ENCODE data around the gene ZNF385C. TPM values are rescaled to one million over a fixed set of nuclear protein-coding genes. Genes with fewer than 3 reads are reported as not detected.

Gene ZNF385C
- total and polyA plus RNA-seq, 2 of the 13 experiments (the other 11 are each of a cell fraction or from before 2014, with no cell fraction given), result 2.3 to 6.1 TPM

- intact Hi-C loops (cut with micrococcal nuclease; ENCODE audit: unreplicated experiment) (no loop called here), in situ Hi-C loops (cut with HindIII; ENCODE audit: extremely low pct_ligation_motif_present, low pct_unique_long_range_greater_than_20kb) (no loop called here)
- Histone ChIP-seq H3K9me3 (ENCODE audit: low read length) (no peaks in the 10 kb centered on the region), H4K20me1 (ENCODE audit: insufficient read depth, low read length) (no peaks in the 10 kb centered on the region), H3K4me1 (ENCODE audit: insufficient read depth, low read length) (peaks cover 55% of the 10 kb centered on the region), H3K27me3 (ENCODE audit: control insufficient read depth in 1 of 2, insufficient read depth in 2 of 2, low read length in 2 of 2) (0 out of 5 replicates have a peak, but pooled peaks cover 0 to 3% of the 10 kb centered on the region in 2 experiments), H3K79me2 (ENCODE audit: insufficient read depth, low read length) (no peaks in the 10 kb centered on the region), H3K27ac (ENCODE audit: extremely low read length, insufficient read depth, low read length) (peak overlapping the region; percentile 56), H3K4me2 (ENCODE audit: low read depth, low read length) (peak overlapping the region; percentile 69), H3K4me3 (replicated peaks in 1 of 3; ENCODE audit: insufficient read depth in 1 of 3, low read depth in 2 of 3, low read length in 3 of 3) (peak overlapping the region in 2 of 3 experiments; percentile 6 to 51; a peak in 3 of 6 replicates), H2AFZ (ENCODE audit: low read length) (no peak overlapping the region), H3K9ac (ENCODE audit: insufficient read depth, low read depth, low read length) (peak overlapping the region; percentile 32), H3K36me3 (replicated peaks in 1 of 2; ENCODE audit: control insufficient read depth in 1 of 2, insufficient read depth in 2 of 2, low read length in 2 of 2) (no peaks in the 10 kb centered on the region)
- CTCF ChIA-PET (ENCODE audit: low intra/inter-chr PET ratio, low total read pairs), result no interaction called here
- BruUV-seq (replicated peaks), result no TSS peak
- POLR2A ChIA-PET, result interaction anchor here (1.1 to 1.3 kb wide), 2 partner anchors 399 to 400 kb away, joined by 3 read pairs; no protein-coding TSS in a partner anchor
- FAIRE-seq (peak; percentile 85), DNase-seq (ENCODE audit: low spot score) (peak; percentile 93), ATAC-seq (peak; percentile 95)
- under 1% methylated on average over 16 of the region's 20 CpGs for WGBS (ENCODE audit: low lambda C conversion rate)
- TF ChIP-seq ZNF251 (CRISPR knock-in tag; IDR thresholded peaks at IDR 0.05) (no peak), USF2 (IDR thresholded peaks at IDR 0.05; ENCODE audit: low read depth, low read length) (no peak), USF2 (CRISPR knock-in tag; IDR thresholded peaks at IDR 0.05; ENCODE audit: borderline replicate concordance) (no peak), HBP1 (CRISPR knock-in tag; IDR thresholded peaks at IDR 0.05; ENCODE audit: low read depth) (no peak), PRDM15 (CRISPR knock-in tag; IDR thresholded peaks at IDR 0.05) (no peak), IRF2 (CRISPR knock-in tag; IDR thresholded peaks at IDR 0.05) (peak; percentile 36; the same call in 1 of the 2 replicates), ZNF441 (CRISPR knock-in tag; IDR thresholded peaks at IDR 0.05; ENCODE audit: borderline replicate concordance) (no peak), ZNF605 (CRISPR knock-in tag; IDR thresholded peaks at IDR 0.05) (0 out of 2 replicates have a peak, but pooled peaks have one; percentile 37), PAXIP1 (CRISPR knock-in tag; conservative IDR thresholded peaks at IDR 0.05) (peak; percentile 60), ZNF879 (CRISPR knock-in tag; IDR thresholded peaks at IDR 0.05) (no peak), ZNF547 (CRISPR knock-in tag; IDR thresholded peaks at IDR 0.05) (no peak)
Measured at GRCh38 chr17:42087736-42088705, 10.3 kb downstream of the ZNF385C start.
